Muscle layer of duodenum (tissue), 2 donors: ENCODE measurements around the gene MAFG.

Source experiments
- H3K27ac ChIP-seq: one replicate; pipeline ENCODE4 v1.7.0; 2013; ENCODE audit warnings: mild to moderate bottlenecking, low read length
- H3K27me3 ChIP-seq: one replicate; pipeline ENCODE4 v1.7.0; 2013; ENCODE audit warnings: low read depth, mild to moderate bottlenecking, control low read depth, low read length
- H3K36me3 ChIP-seq, 2 donors: one replicate each; pipeline ENCODE4 v1.7.0; 2013; ENCODE audit warnings: low read length in 2 of 2, control low read depth in 1 of 2, mild to moderate bottlenecking in 1 of 2; ENCODE audit not compliant: insufficient read depth in 2 of 2, control insufficient read depth in 1 of 2
- H3K4me1 ChIP-seq, 2 donors: one replicate each; pipeline ENCODE4 v1.7.0; 2013; ENCODE audit warnings: low read length in 2 of 2, mild to moderate bottlenecking in 2 of 2, control low read depth in 1 of 2, moderate library complexity in 1 of 2; ENCODE audit not compliant: insufficient read depth in 2 of 2, control insufficient read depth in 1 of 2
- H3K4me3 ChIP-seq, 2 donors: one replicate each; pipeline ENCODE4 v1.7.0; 2013; ENCODE audit warnings: low read length in 2 of 2, low read depth in 1 of 2, mild to moderate bottlenecking in 1 of 2
- H3K9me3 ChIP-seq, 2 donors: one replicate each; pipeline ENCODE4 v1.7.0; 2013; ENCODE audit warnings: low read length in 2 of 2, control low read depth in 1 of 2, mild to moderate bottlenecking in 1 of 2; ENCODE audit not compliant: control insufficient read depth in 1 of 2
- donor health status: healthy.

Gene MAFG

GRCh38 chr17:81915331-81915730 lies 12.2 kb downstream of the MAFG start:
- Histone ChIP-seq H3K4me3 (no peak overlapping the region), H3K4me1 (peaks cover 12 to 39% of the 10 kb centered on the region in 2 donors), H3K36me3 (peaks cover 30 to 44% of the 10 kb centered on the region in 2 donors), H3K9me3 (no peaks in the 10 kb centered on the region), H3K27ac (no peak overlapping the region), H3K27me3 (no peaks in the 10 kb centered on the region)

DNA sequence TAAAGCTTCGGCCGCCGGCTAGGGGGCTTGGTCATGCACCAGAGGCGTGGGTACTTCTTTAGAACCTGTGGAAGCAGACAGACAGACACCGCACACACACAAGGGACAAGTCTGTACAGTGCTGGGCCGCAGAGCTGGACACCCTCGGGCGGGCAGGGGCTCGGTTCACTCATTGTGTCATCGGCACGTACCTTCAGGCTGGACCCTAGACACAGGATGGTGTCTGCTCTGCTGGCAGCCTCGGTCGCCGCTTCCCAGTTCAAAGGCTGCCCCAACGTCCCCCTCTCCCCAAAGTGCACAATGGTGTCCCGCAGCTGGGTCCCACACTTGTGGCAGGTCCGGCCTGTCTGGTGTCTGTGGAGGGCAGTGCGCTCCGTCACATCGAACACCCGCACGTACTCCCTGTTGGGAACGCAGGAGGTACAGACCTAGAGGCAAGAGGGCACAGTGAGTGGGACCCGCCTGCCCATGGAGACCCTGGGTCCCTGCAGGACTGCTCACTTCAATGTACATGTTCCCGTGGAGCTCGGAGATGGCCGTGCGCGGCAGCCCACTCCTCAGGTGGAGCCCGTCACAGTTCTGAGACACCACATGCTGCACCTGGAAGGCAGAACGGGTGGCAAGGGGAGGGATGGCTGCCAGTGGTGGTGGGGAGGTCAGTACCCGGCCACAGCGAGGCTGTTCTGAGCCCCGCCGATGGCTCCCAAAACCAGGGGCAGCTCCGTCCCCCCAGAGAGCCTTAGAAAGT lies 13.3 kb downstream of the MAFG start:
- peaks cover 9 to 36% of the 10 kb centered on the region in 2 donors for H3K4me1 ChIP-seq
- no peaks in the 10 kb centered on the region for H3K27me3 ChIP-seq
- H3K9me3 ChIP-seq: no peaks in the 10 kb centered on the region
- no peak overlapping the region for H3K27ac ChIP-seq
- peaks cover 26 to 38% of the 10 kb centered on the region in 2 donors for H3K36me3 ChIP-seq
- H3K4me3 ChIP-seq: no peak overlapping the region

- Histone ChIP-seq H3K9me3 (no peaks in the 10 kb centered on the region), H3K4me3 (no peak overlapping the region), H3K27me3 (no peaks in the 10 kb centered on the region), H3K36me3 (peaks cover 24 to 38% of the 10 kb centered on the region in 2 donors), H3K27ac (no peak overlapping the region), H3K4me1 (peaks cover 8 to 35% of the 10 kb centered on the region in 2 donors)
These were observed 14.0 kb downstream of the MAFG start for GRCh38 chr17:81913394-81914102.

DNA sequence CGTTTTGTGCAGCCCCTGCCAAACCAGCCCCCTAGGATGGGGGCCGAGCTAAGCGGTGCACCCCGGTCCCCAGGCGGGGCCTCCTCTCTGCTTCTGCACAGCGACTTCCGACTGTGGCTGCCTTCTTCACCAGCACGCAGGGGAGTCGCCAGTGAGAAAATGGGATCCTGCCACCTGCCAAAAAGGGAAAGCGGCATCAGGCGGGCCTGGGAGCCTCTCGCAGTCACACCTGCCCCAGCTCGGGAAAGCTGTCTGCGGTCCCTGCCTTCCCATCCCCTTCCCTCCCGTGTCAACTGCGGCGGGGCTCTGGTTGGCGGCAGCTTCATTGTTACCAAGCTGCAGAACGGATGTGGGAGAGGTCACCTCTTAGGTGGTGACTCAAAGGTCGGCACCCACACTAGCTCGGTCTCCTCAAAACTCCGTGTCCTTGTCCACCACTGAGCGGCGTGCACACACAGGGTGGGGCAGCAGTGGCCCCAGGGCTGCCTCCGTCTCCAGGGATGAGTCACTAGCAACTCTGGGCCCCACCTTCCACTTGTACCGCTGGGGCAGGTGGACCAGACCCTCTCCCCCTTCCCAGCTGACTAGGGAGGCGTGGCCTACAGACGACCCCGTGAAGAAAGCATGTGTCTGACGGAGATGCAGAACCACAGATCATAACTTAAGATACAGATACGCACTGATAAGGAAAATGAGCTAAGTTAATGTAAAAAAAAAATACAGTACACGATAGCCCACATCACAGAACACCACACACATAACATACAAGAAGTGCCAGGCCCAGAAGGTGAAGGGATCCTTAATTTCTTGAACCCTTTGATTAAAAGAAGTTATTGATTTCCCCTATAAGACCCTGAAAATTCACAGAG lies 14.9 kb downstream of the MAFG start:
- H3K27ac ChIP-seq: no peak overlapping the region
- peaks cover 24 to 43% of the 10 kb centered on the region in 2 donors for H3K36me3 ChIP-seq

GRCh38 chr17:81911969-81912368 lies 15.6 kb downstream of the MAFG start:
- no peaks in the 10 kb centered on the region for H3K9me3 ChIP-seq
- H3K27me3 ChIP-seq: no peaks in the 10 kb centered on the region
- H3K36me3 ChIP-seq: peaks cover 24 to 48% of the 10 kb centered on the region in 2 donors
- H3K27ac ChIP-seq: no peak overlapping the region
- H3K4me1 ChIP-seq: peaks cover 4 to 25% of the 10 kb centered on the region in 2 donors
- peak overlapping the region in 1 of 2 donors; percentile 47 for H3K4me3 ChIP-seq

More for the DNA sequence above, 14.9 kb downstream of the MAFG start:
- Histone ChIP-seq H3K27me3 (no peaks in the 10 kb centered on the region), H3K4me3 (no peak overlapping the region), H3K4me1 (peaks cover 8 to 30% of the 10 kb centered on the region in 2 donors), H3K9me3 (no peaks in the 10 kb centered on the region)

GRCh38 chr17:81911277-81911961 lies 16.1 kb downstream of the MAFG start, which contains the start of gene PCYT2:
PCYT2 (minus strand) TSS chr17:81911399; CDS start chr17:81911355, 44 bp downstream.
- peak within 1 kb of the TSS; percentile 67 to 84 for H3K4me3 ChIP-seq
- H3K27me3 ChIP-seq: no peaks in the 10 kb centered on the region
- H3K4me1 ChIP-seq: peaks cover 0 to 19% of the 10 kb centered on the region in 2 donors
- H3K36me3 ChIP-seq: peaks cover 25 to 52% of the 10 kb centered on the region in 2 donors
- no peaks in the 10 kb centered on the region for H3K9me3 ChIP-seq
- H3K27ac ChIP-seq: peak within 1 kb of the TSS; percentile 29

- H3K36me3 ChIP-seq: peaks cover 28 to 54% of the 10 kb centered on the region in 2 donors
- H3K4me3 ChIP-seq: peak overlapping the region; percentile 67 to 84
- no peaks in the 10 kb centered on the region for H3K9me3 ChIP-seq
- H3K27ac ChIP-seq: peak overlapping the region; percentile 29
- H3K4me1 ChIP-seq: peaks cover 0 to 14% of the 10 kb centered on the region in 2 donors
- no peaks in the 10 kb centered on the region for H3K27me3 ChIP-seq
These were observed 16.7 kb downstream of the MAFG start for GRCh38 chr17:81910840-81911276.

DNA sequence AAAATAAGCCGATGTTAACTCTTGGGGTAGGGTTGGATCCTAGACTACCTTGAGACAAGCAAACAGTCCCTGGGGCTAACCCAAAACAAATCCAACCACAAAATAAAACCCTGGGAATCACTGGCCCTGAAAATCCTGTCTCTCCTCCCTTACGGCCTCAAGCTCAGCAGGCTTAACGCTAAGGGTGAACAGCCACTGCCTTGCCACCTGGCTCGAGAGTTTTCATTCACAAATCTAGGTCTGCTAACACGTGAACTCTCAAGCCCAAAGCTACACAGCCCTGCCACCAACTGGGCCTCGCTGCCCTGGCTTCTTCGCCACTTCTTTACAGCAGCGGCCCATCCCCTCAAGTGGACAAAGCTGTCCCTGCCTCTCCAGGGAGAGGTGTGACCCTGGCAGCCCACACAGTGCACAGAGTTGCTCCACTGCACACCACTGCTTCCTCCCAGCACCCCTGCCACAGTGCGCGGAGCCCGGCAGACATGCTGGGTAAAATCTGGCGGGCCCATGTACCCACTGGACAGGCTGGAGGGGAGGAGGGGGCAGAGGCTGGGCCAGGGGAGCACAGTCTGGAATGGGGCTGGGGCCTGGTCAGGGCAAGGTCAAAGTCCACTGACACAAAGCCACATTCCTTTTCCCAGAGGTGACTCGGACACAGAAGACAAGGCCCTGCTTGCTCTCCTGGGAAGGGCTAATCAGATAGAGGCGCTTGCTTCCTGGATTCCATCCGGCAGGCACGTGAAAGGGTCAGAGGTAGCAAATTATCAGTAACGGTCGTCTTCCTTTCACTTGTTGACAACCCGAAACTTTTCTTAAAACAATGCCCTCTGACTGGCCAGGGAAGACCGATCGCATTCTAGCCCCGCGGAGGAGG lies 17.3 kb downstream of the MAFG start:
- H3K27ac ChIP-seq: peak overlapping the region; percentile 29
- peaks cover 21 to 48% of the 10 kb centered on the region in 2 donors for H3K36me3 ChIP-seq
- H3K4me3 ChIP-seq: peak overlapping the region; percentile 67 to 84
- H3K9me3 ChIP-seq: no peaks in the 10 kb centered on the region
- H3K4me1 ChIP-seq: peaks cover 0 to 13% of the 10 kb centered on the region in 2 donors
- no peaks in the 10 kb centered on the region for H3K27me3 ChIP-seq

GRCh38 chr17:81909231-81909630 lies 18.3 kb downstream of the MAFG start:
- Histone ChIP-seq H3K27ac (no peak overlapping the region), H3K4me1 (peaks cover 0 to 13% of the 10 kb centered on the region in 2 donors), H3K4me3 (no peak overlapping the region), H3K27me3 (no peaks in the 10 kb centered on the region), H3K9me3 (no peaks in the 10 kb centered on the region), H3K36me3 (peaks cover 15 to 39% of the 10 kb centered on the region in 2 donors)

DNA sequence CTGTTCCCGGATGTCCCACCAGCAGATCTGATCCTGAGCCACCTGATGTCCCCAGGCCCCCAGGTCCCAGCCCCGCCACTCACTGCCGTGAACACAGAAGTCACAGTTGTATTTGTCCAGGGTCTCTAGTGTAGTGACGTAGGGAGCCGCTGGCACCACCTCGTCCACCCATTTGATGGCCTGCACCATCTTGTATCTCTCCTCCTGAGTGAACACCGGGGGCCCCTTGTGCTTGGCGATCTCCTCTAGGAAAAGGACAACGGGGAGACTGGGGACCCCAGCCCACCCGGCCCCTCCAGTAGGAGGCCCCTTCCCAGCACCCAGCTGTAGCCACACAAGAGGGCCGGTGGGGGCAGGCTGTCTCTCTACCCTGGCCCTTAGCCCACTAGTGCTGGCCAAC lies 18.7 kb downstream of the MAFG start:
- H3K36me3 ChIP-seq: peaks cover 11 to 34% of the 10 kb centered on the region in 2 donors
- no peaks in the 10 kb centered on the region for H3K27me3 ChIP-seq
- H3K9me3 ChIP-seq: no peaks in the 10 kb centered on the region
- no peak overlapping the region for H3K27ac ChIP-seq
- no peak overlapping the region for H3K4me3 ChIP-seq
- H3K4me1 ChIP-seq: peaks cover 0 to 13% of the 10 kb centered on the region in 2 donors
